ENCODE measurements around the gene ADAMTS20.

Gene ADAMTS20

GRCh38 chr12:43580601-43581000, 28.6 kb upstream of the ADAMTS20 start:
- ChIA-PET POLR2A (no interaction called here), CTCF (no interaction called here)
- TF ChIP-seq, protein P1, sequence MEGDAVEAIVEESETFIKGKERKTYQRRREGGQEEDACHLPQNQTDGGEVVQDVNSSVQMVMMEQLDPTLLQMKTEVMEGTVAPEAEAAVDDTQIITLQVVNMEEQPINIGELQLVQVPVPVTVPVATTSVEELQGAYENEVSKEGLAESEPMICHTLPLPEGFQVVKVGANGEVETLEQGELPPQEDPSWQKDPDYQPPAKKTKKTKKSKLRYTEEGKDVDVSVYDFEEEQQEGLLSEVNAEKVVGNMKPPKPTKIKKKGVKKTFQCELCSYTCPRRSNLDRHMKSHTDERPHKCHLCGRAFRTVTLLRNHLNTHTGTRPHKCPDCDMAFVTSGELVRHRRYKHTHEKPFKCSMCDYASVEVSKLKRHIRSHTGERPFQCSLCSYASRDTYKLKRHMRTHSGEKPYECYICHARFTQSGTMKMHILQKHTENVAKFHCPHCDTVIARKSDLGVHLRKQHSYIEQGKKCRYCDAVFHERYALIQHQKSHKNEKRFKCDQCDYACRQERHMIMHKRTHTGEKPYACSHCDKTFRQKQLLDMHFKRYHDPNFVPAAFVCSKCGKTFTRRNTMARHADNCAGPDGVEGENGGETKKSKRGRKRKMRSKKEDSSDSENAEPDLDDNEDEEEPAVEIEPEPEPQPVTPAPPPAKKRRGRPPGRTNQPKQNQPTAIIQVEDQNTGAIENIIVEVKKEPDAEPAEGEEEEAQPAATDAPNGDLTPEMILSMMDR (IDR thresholded peaks at IDR 0.05; ENCODE audit: control extremely low read depth, extremely low read depth, low read depth, missing control alignments), result no peak
- no peak for DNase-seq (ENCODE audit: extremely low spot score)

GRCh38 chr12:43579206-43579605, 27.2 kb upstream of the ADAMTS20 start:
- CTCF ChIA-PET, result interaction anchor here (1.6 to 1.9 kb wide), 2 partner anchors 10 to 14 kb away, joined by 5 to 6 read pairs; no protein-coding TSS in a partner anchor
- DNase-seq (ENCODE audit: extremely low spot score), result no peak

GRCh38 chr12:43578782-43579181, 26.8 kb upstream of the ADAMTS20 start:
- ChIA-PET CTCF (interaction anchor here (1.6 to 1.9 kb wide), 2 partner anchors 11 to 14 kb away, joined by 5 to 6 read pairs; no protein-coding TSS in a partner anchor), POLR2A (no interaction called here)
- no peak for DNase-seq (ENCODE audit: extremely low spot score)
- TF ChIP-seq, protein P1 (IDR thresholded peaks at IDR 0.05; ENCODE audit: control extremely low read depth, extremely low read depth, low read depth, missing control alignments), result no peak

More at GRCh38 chr12:43579206-43579605, 27.2 kb upstream of the ADAMTS20 start:
- POLR2A ChIA-PET, result no interaction called here
- TF ChIP-seq, protein P1 (IDR thresholded peaks at IDR 0.05; ENCODE audit: control extremely low read depth, extremely low read depth, low read depth, missing control alignments), result no peak

- CTCF ChIA-PET, result no interaction called here
- POLR2A ChIA-PET, result no interaction called here
- no peak for DNase-seq (ENCODE audit: extremely low spot score)
- TF ChIP-seq, protein P1 (IDR thresholded peaks at IDR 0.05; ENCODE audit: control extremely low read depth, extremely low read depth, low read depth, missing control alignments), result no peak
These were observed 25.4 kb upstream of the ADAMTS20 start for GRCh38 chr12:43577381-43577780.

DNA sequence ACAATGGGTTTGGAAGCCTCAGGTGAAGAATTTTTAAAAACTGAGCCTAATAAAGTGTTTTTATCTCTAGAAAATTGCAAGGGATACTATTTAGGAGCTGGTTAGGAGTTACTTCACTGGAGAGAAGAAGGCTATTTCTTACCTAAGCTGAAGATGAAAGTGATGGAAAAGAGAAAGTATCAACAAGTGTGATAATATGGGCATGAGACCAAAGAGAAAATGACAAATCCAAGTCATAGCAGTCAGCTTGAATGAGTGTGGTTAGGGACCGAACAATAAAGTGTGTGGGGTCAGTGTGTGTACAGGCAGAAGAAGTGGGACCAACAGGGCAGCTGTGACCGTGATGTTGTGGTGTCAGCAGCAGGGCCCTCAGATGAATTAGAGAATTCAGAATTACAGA, 24.2 kb upstream of the ADAMTS20 start:
- DNase-seq (ENCODE audit: extremely low spot score), result no peak
- ChIA-PET CTCF (no interaction called here), POLR2A (no interaction called here)
- TF ChIP-seq, protein P1 (IDR thresholded peaks at IDR 0.05; ENCODE audit: control extremely low read depth, extremely low read depth, low read depth, missing control alignments), result no peak

- ChIA-PET CTCF (no interaction called here), POLR2A (no interaction called here)
- no peak for DNase-seq (ENCODE audit: extremely low spot score)
- TF ChIP-seq, protein P1 (IDR thresholded peaks at IDR 0.05; ENCODE audit: control extremely low read depth, extremely low read depth, low read depth, missing control alignments), result no peak
These were observed 19.9 kb upstream of the ADAMTS20 start for GRCh38 chr12:43571885-43572284.

GRCh38 chr12:43556057-43556456, 4.1 kb upstream of the ADAMTS20 start:
- CTCF ChIA-PET, result no interaction called here
- DNase-seq (ENCODE audit: extremely low spot score), result no peak
- POLR2A ChIA-PET, result no interaction called here
- TF ChIP-seq, protein P1 (IDR thresholded peaks at IDR 0.05; ENCODE audit: control extremely low read depth, extremely low read depth, low read depth, missing control alignments), result no peak

All from GM10248 (cell line).